ACHN (cell line): Measurements from ENCODE around the gene GSK3B.

Experiments
- DNase-seq: peaks from one replicate; pipeline ENCODE4 v3.0.0-alpha.2; 2015
- in situ Hi-C: cut with HindIII; loops from 2 replicates; pipeline ENCODE4 v1.10.0; 2017; ENCODE audit warnings: low sequenced_read_pairs, low pct_ligation_motif_present, low pct_unique_long_range_greater_than_20kb

Gene GSK3B

GRCh38 chr3:119779731-119780383, 314.4 kb downstream of the GSK3B start:
- no peak for DNase-seq
- in situ Hi-C loops, result no loop called here

DNA sequence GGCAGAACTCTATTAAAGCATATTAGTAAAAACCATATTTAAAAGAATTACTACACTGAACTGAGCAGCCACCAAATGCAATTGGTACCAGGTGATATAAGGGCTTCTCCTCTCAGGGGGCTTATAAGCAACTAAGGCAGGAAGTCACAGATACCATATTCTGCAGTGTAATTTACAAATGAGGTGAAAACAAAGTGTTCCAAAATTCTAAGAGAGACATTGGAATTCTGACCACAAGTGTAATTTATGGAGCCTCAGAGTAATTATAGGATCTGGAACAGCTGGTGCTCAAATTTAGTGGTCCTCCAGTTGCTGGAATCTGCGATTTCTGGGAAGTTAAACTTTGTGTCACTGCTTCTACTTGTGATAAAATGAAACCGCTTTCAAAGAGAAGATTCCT, 315.4 kb downstream of the GSK3B start:
- DNase-seq, result no peak
- in situ Hi-C loops, result no loop called here

DNA sequence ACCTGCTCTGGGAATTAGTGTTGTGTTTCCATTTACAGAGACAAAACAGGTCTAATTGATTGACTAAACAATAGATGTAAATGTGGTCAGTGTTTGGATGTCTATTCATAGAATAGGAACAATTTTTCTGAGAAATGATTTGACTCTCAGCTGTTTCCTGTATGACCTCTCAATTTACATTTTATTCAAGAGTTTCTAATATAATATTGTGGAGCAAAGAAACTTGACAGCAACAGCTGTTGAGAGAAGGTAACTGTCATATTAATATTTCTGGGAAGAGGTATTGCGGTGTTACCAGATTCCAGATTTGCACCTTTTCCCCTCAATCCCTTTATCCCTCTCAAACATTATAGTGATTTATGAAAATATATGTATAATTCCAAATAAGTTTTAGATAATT, 316.1 kb downstream of the GSK3B start:
- DNase-seq, result no peak
- in situ Hi-C loops, result no loop called here

DNA sequence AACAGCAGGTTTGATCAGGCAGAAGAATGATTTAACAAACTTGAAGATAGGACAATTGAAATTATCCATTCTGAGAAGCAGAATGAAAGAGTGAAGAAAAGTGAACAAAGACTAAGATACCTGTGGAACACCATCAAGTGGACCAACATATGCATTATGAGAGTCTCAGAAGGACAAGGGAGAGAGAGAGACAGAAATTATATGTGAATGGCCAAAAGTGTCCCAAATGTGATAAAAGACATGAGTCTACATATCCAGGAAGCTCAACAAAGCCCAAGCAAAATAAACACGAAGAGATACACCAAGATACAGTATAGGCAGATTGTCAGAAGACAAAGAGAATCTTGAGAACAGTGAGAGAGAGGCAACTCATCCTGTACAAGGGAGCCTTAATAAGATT, 317.9 kb downstream of the GSK3B start:
- no peak for DNase-seq
- in situ Hi-C loops, result no loop called here

- in situ Hi-C loops, result no loop called here
- no peak for DNase-seq
These were observed 319.8 kb downstream of the GSK3B start for GRCh38 chr3:119774444-119774843.
